Large intestine (tissue), 3 donors: ENCODE data around the gene EVA1B. TPM values are rescaled to one million over a fixed set of nuclear protein-coding genes. Genes with fewer than 3 reads are reported as not detected.

Source experiments
- DNase-seq, 2 donors: peaks; one replicate each; pipeline versions ENCODE4 v3.0.0 to v3.0.0-alpha.2; 2013
- H3K27ac ChIP-seq: one replicate; pipeline ENCODE4 v1.5.1; 2013; ENCODE audit warnings: low read length
- H3K27me3 ChIP-seq: 2 replicates; pipeline ENCODE4 v1.6.1; 2013; ENCODE audit warnings: low read length; ENCODE audit not compliant: control insufficient read depth, insufficient read depth
- H3K36me3 ChIP-seq: 2 replicates; pipeline ENCODE4 v1.6.1; 2013; ENCODE audit warnings: low read length; ENCODE audit not compliant: control insufficient read depth, insufficient read depth
- H3K4me1 ChIP-seq: one replicate; pipeline ENCODE4 v1.6.1; 2013; ENCODE audit warnings: low read length; ENCODE audit not compliant: control insufficient read depth, insufficient read depth
- H3K4me3 ChIP-seq: one replicate; pipeline ENCODE4 v1.5.1; 2013; ENCODE audit warnings: low read length
- H3K9me3 ChIP-seq: one replicate; pipeline ENCODE4 v1.6.1; 2013; ENCODE audit warnings: mild to moderate bottlenecking, low read depth, low read length, moderate library complexity; ENCODE audit not compliant: control insufficient read depth
- WGBS: methylation state at CpG from one replicate; pipeline ENCODE4 v1.1.5; 2013; ENCODE audit warnings: low lambda C conversion rate; ENCODE audit not compliant: insufficient coverage; 5-methylcytosine and 5-hydroxymethylcytosine counted together
- polyA plus RNA-seq: library from polyadenylated mRNA; unstranded; fragments of 120-200 nt; gene quantifications from one replicate; pipeline ENCODE4 v1.2.1, GENCODE V29; 2013

EVA1B gene
- polyA plus RNA-seq, 1 donor, result 33.0 TPM

DNA sequence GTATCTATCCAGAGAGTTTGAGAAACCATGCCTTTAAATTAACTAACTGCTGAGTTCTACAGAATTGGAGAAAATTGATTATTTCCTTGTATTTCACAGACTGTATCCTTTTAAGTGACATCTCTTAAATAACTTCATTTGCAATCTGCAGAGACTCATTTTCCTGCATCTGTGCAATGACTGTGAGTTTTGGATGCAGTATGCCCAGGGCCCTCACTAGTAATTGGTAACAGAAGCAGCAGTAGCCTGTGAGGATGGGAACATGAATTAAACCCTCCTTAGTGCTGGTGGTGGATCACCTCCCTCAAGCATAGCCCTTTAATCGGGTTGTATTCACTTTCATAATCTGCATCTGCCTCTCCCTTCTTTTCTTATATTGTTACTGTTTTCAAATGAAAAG is 38.9 kb downstream of the EVA1B start:
- H3K4me1 ChIP-seq, result no peaks in the 10 kb centered on the region
- no peak for DNase-seq
- no peak overlapping the region for H3K4me3 ChIP-seq
- peaks cover 53% of the 10 kb centered on the region for H3K36me3 ChIP-seq
- 75% methylated on average over 1 of the region's 1 CpG for WGBS
- no peaks in the 10 kb centered on the region for H3K27me3 ChIP-seq
- no peaks in the 10 kb centered on the region for H3K9me3 ChIP-seq
- no peak overlapping the region for H3K27ac ChIP-seq

DNA sequence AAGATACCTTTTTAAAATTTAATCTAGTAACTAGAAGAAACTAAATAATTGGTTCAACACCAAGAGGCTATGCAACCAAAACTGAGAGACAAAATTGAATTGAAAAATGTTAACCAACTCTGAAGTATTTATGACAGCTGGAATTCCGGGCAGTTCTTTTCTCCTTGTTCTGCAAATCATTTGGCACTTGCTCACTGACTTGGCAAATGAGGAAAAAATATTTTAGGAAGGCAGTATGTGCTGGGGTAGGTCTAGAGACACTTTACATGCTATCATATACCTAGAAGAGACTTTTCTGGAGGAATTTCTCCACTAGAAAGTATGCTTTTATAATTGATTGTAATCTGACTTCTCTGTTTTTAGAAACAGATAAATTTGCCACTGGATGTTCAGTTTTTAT is 39.4 kb downstream of the EVA1B start:
- no peaks in the 10 kb centered on the region for H3K27me3 ChIP-seq
- no peak overlapping the region for H3K4me3 ChIP-seq
- no peak for DNase-seq
- no peaks in the 10 kb centered on the region for H3K4me1 ChIP-seq
- WGBS, result 100% methylated on average over 1 of the region's 1 CpG
- H3K27ac ChIP-seq, result no peak overlapping the region
- H3K36me3 ChIP-seq, result peaks cover 49% of the 10 kb centered on the region
- H3K9me3 ChIP-seq, result no peaks in the 10 kb centered on the region

DNA sequence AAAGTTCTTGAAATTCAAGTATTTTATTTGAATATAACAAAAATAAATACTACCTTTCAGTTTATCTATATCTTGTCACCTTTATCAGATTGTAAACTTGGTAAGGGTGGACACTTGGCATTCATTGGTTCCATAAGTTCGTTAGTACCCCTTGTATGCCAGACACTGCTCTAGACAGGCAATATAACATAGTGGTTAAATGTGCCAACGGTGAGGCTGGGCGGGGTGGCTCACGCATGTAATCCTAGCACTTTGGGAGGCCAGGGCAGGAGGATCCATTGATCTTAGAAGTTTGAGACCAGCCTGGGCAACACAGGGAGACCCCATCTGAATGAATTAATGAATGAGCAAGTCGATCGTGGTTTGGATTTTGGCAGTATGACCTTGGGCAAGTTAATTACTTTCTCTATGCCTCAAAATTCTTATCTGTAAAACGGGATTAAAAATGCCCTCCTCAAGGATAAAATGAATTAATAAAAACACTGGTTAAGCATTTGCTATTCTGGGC is 43.6 kb downstream of the EVA1B start:
- H3K36me3 ChIP-seq, result peaks cover 30% of the 10 kb centered on the region
- no peak overlapping the region for H3K4me3 ChIP-seq
- H3K4me1 ChIP-seq, result no peaks in the 10 kb centered on the region
- no peak overlapping the region for H3K27ac ChIP-seq
- H3K27me3 ChIP-seq, result no peaks in the 10 kb centered on the region
- no peak for DNase-seq
- H3K9me3 ChIP-seq, result no peaks in the 10 kb centered on the region
- WGBS, result no CpG with 5 or more reads among the region's 7 CpGs

DNA sequence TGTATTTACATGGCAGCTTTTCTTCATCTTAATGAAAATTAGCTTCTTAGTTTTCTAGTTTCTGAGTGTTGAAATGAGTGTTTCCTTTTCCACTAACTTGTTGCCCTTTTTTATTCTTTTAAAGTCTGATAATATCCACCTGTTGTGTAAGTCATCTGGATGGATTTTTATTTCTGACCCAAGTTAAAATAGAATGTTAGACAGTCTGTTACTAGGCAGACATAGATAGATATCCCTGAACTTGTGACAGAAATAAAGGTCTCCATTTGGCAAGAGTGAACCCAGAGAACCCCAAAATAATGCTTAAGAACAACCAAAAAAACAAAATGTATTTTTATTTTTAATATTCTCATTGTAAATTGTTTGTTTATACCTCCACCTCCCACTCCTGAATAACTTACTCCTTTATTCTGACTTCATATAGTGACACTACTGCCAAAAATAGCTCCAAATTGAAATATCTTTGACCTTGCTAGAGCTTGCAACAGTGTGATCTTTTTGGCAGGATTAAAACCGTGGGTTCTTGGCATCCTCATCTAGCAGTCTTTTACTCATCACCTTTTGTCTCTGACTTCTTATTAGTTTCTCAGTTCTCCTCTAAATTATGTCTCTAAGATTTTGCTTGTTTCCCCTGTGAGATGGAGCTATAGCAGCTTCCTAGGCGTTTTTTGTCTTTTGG is 44.2 kb downstream of the EVA1B start:
- Histone ChIP-seq H3K9me3 (no peaks in the 10 kb centered on the region), H3K4me1 (no peaks in the 10 kb centered on the region), H3K27me3 (no peaks in the 10 kb centered on the region), H3K27ac (no peak overlapping the region), H3K4me3 (no peak overlapping the region), H3K36me3 (peaks cover 26% of the 10 kb centered on the region)
- 45% methylated on average over 2 of the region's 2 CpGs for WGBS
- DNase-seq, result no peak

DNA sequence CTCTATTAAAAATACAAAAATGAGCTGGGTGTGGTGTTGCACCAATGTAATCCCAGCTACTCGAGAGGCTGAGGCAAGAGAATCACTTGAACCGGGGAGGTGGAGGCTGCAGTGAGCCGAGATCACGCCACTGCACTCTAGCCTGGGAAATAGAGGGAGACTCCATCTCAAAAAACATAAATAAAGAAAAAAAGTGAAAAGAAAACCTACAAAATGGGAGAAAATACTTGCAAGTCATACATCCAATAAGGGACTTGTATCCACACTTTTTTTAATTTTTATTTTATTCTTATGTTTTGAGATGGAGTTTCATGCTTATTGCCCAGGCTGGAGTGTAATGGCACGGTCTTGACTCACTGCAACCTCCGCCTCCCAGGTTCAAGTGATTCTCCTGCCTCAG is 46.8 kb downstream of the EVA1B start:
- no peak for DNase-seq
- no peaks in the 10 kb centered on the region for H3K9me3 ChIP-seq
- no peak overlapping the region for H3K27ac ChIP-seq
- no peak overlapping the region for H3K4me3 ChIP-seq
- peaks cover 12% of the 10 kb centered on the region for H3K36me3 ChIP-seq
- H3K4me1 ChIP-seq, result peaks cover 4% of the 10 kb centered on the region
- H3K27me3 ChIP-seq, result no peaks in the 10 kb centered on the region
- 100% methylated on average over 3 of the region's 6 CpGs for WGBS

DNA sequence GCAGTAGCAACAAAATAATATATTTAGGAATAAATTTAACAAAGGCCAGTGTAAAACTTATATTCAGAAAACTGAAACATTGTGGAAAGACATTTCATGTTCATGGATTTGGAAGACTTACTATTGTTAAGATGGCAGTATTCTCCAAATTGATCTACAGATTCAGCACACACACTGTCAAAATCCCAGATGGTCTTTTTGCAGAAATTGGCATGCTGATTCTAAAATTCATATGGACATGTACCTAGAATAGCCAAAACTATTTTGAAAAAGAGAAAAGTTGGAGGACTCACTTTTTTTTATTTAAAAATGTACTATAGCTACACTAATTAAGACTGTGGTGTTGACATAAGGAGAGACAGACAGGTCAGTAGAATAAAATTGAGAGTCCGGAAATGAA is 49.2 kb downstream of the EVA1B start:
- no CpG with 5 or more reads among the region's 1 CpG for WGBS
- Histone ChIP-seq H3K4me3 (no peak overlapping the region), H3K36me3 (peaks cover 17% of the 10 kb centered on the region), H3K4me1 (peaks cover 4% of the 10 kb centered on the region), H3K9me3 (no peaks in the 10 kb centered on the region), H3K27me3 (no peaks in the 10 kb centered on the region), H3K27ac (no peak overlapping the region)
- no peak for DNase-seq

DNA sequence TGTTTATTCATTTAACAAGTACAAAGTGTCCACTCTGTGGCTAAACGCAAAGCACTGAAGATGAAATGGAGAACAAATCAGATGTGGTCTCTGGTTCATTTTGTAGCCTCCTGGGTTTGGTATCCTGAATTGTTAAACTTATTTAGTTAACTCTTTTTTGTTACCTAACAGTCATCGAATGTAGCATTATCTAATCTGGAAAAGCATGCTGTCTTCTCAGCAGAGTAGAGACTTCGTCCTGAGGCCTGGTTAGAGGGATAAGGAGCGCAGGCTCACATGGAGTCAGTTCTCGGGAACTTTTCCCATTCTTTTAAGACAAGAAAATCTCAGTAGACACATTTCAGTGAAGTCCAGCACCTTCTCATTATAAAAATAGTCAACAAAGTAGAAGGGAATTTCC is 50.4 kb downstream of the EVA1B start:
- Histone ChIP-seq H3K4me1 (peaks cover 4% of the 10 kb centered on the region), H3K36me3 (peaks cover 19% of the 10 kb centered on the region), H3K27me3 (no peaks in the 10 kb centered on the region), H3K4me3 (no peak overlapping the region), H3K9me3 (no peaks in the 10 kb centered on the region), H3K27ac (peak overlapping the region; percentile 30)
- peak; percentile 23 to 62 for DNase-seq
- WGBS, result no CpG with 5 or more reads among the region's 5 CpGs

Other genes starting within 250 kb of the EVA1B start
- gene TEKT2, start 239.6 kb downstream of the EVA1B start, polyA plus RNA-seq, result 1.7 TPM
- gene ADPRS, start 234.8 kb downstream of the EVA1B start, polyA plus RNA-seq, result 35.0 TPM
- gene COL8A2, start 198.4 kb downstream of the EVA1B start, polyA plus RNA-seq, result 1.8 TPM
- 65.2 TPM for gene TRAPPC3, start 174.2 kb downstream of the EVA1B start, polyA plus RNA-seq
- gene MAP7D1, start 167.5 kb downstream of the EVA1B start, polyA plus RNA-seq, result 38.6 TPM
- 94.3 TPM for gene THRAP3, start 99.2 kb downstream of the EVA1B start, polyA plus RNA-seq
- gene SH3D21, start 17.3 kb downstream of the EVA1B start, polyA plus RNA-seq, result 24.2 TPM
- gene STK40, start 62.3 kb upstream of the EVA1B start, polyA plus RNA-seq, result 36.6 TPM
- gene LSM10, start 74.3 kb upstream of the EVA1B start, polyA plus RNA-seq, result 28.3 TPM
- gene OSCP1, start 126.8 kb upstream of the EVA1B start, polyA plus RNA-seq, result 6.5 TPM
- 67.2 TPM for gene MRPS15, start 140.7 kb upstream of the EVA1B start, polyA plus RNA-seq
- 4.1 TPM for gene CSF3R, start 159.3 kb upstream of the EVA1B start, polyA plus RNA-seq